Stimulated activated CD4-positive, alpha-beta T cell treated with anti-CD3 and anti-CD28 coated beads, Interleukin-2, amount 100 ng/mL, for 24 hours (primary cell): ENCODE results near the gene GLMP.

ENCODE experiments used
- DNase-seq, 2 donors: peaks; one replicate each; pipeline ENCODE4 v3.0.0-alpha.2; 2020

GLMP gene

GRCh38 chr1:156284757-156285156 lies 10.7 kb downstream of the GLMP start:
- DNase-seq, result no peak

GRCh38 chr1:156284112-156284511 lies 11.4 kb downstream of the GLMP start, which contains the start of gene TMEM79:
TSS of gene TMEM79 (plus strand) at chr1:156284325. CDS start at chr1:156285227, 902 bp downstream.
- no peak for DNase-seq

- no peak for DNase-seq
Measured at GRCh38 chr1:156283521-156283920, 12.0 kb downstream of the GLMP start.

GRCh38 chr1:156282479-156283222 lies 12.8 kb downstream of the GLMP start, which contains the start of gene SMG5:
TSS of gene SMG5 (minus strand) at chr1:156282825. CDS start at chr1:156282680, 145 bp downstream.
- peak; percentile 94 to 95 for DNase-seq

GRCh38 chr1:156281693-156282478 lies 13.6 kb downstream of the GLMP start:
- DNase-seq, result peak; percentile 38 to 46

GRCh38 chr1:156281281-156281680 lies 14.2 kb downstream of the GLMP start:
- DNase-seq, result peak; percentile 57 to 62

- DNase-seq, result no peak
Measured at GRCh38 chr1:156279837-156280236, 15.6 kb downstream of the GLMP start.

GRCh38 chr1:156276966-156277381 lies 18.5 kb downstream of the GLMP start:
- no peak for DNase-seq

GRCh38 chr1:156276532-156276931 lies 18.9 kb downstream of the GLMP start:
- DNase-seq, result no peak

GRCh38 chr1:156270314-156270713 lies 25.2 kb downstream of the GLMP start:
- DNase-seq, result no peak

- DNase-seq, result no peak
Measured at GRCh38 chr1:156268336-156268735, 27.1 kb downstream of the GLMP start.

GRCh38 chr1:156266051-156266450 lies 29.4 kb downstream of the GLMP start:
- no peak for DNase-seq

GRCh38 chr1:156263288-156263655 lies 32.2 kb downstream of the GLMP start:
- no peak for DNase-seq

- no peak for DNase-seq
Measured at GRCh38 chr1:156262461-156263287, 32.8 kb downstream of the GLMP start.

GRCh38 chr1:156260896-156261295 lies 34.6 kb downstream of the GLMP start:
- DNase-seq, result no peak

GRCh38 chr1:156259805-156260204 lies 35.7 kb downstream of the GLMP start:
- no peak for DNase-seq

GRCh38 chr1:156258859-156259258 lies 36.6 kb downstream of the GLMP start:
- no peak for DNase-seq

GRCh38 chr1:156257711-156258110 lies 37.8 kb downstream of the GLMP start:
- no peak for DNase-seq

- DNase-seq, result no peak
Measured at GRCh38 chr1:156253634-156254033, 41.8 kb downstream of the GLMP start.

- no peak for DNase-seq
Measured at GRCh38 chr1:156251527-156251926, 44.0 kb downstream of the GLMP start.

- no peak for DNase-seq
Measured at GRCh38 chr1:156249593-156249992, 45.9 kb downstream of the GLMP start.

GRCh38 chr1:156248323-156248683 lies 47.2 kb downstream of the GLMP start:
- DNase-seq, result no peak
